ENCODE measurements around the gene ATP6V1A.

ATP6V1A gene

DNA sequence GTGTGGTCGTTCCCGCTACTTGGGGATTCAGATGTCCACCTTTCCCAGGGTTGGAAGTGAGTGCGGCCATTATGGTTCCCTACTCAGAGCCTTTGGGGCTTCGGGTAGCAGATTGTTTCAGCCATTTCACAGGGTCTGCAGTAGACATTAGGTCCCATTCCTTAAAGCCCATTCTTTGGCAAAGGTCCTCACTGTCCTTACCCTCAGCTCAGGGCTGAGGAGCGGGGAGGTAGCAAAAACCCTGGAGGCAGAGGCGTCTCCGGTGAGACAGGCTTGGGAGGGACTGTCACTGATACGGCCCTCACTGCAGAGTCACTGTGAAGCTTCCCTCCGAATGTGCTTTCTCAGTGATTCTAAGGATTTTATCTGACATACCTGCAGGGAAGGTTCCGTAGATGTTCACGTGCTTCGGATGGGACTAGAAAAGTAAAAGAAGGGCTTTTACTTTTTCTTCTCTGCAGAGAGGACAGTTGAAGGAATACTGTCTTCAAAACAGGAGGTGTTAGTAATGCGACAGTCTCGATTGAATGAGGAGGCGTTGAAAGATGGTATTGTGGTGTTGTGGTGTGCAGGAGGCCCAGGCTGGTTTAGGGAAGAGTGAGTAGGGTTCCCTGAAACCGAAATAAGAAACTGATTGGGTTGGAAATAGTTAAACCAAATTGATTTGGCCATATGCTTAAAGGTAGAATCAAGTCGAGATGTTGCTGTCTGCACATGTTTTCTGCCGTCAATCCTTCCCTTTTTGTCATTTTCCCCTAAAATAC lies 630 bp downstream of the ATP6V1A start:
- DNase-seq: peak; percentile 54

DNA sequence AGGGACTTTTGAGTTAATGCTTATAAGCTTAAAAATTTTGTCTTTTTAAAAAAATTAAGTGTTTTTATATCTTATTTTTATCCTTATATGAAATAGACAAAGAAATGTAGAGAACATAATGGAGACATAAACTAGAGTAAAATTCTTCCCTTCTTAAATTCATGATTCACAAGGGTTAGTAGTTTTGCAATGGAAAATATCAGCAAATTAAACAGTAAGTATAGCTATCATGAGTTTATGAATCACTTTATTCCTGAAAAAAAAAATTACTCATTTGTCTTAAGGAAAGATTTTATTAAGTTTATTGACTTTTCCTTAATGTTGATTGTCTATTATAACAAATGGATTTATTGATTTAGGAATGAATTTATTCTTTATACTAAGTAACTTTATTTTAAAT lies 4.3 kb downstream of the ATP6V1A start:
- DNase-seq: no peak

DNA sequence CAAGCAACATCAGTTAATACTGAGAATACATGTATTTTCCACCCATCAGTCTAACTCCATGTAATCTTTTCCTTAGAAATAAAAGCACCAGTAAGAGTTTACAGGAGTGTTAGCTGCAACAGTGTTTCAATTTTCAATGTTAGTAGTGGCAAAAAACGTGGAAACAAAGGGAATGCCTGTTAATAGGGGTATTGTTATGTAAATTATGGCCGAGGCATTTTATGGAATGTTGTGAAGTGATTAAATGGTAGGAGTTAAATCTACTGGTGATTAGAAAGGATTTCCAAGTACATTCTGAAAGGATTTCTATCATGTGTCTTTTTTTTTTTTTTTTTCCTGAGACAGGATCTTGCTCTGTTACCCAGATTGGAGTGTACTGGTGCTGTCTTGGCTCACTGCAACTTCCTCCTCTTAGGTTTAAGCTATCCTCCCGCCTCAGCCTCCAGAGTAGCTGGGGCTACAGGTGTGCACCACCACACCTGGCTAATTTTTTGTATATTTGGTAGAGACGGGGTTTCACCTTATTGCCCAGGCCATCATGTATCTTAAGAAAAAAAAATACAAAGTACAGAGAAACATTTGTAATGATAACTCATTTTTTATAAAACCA lies 6.6 kb downstream of the ATP6V1A start:
- no peak for DNase-seq

DNA sequence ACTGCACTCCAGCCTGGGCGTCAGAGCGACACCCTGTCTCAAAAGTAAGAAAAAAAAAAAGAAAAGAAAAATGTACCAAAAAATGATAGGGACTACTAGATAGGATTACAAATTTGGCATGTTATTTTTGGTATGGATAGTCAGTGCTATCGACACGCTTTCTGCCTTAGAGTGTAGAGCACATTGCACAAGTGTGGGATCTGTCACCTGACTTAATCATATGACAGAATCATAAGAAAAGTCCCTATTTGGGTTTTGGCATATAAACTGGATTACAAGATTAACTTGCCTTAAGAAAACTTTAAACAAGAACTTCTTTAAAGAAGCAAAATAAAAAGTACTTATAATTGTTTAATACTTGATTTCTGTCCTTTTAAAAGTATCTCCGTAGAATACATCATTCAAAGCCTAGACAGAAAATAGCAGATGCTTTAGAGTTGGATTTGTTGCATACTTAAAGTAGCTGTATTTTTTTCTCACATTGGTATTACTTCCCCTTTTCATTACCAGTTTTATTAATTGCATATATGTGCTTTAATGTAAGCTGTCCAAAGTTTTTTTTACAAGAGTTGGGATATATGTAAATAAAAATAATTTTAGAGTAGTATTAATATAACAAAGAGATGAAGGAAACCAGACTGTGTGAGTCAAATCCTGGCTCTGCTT lies 7.8 kb downstream of the ATP6V1A start:
- DNase-seq: no peak

DNA sequence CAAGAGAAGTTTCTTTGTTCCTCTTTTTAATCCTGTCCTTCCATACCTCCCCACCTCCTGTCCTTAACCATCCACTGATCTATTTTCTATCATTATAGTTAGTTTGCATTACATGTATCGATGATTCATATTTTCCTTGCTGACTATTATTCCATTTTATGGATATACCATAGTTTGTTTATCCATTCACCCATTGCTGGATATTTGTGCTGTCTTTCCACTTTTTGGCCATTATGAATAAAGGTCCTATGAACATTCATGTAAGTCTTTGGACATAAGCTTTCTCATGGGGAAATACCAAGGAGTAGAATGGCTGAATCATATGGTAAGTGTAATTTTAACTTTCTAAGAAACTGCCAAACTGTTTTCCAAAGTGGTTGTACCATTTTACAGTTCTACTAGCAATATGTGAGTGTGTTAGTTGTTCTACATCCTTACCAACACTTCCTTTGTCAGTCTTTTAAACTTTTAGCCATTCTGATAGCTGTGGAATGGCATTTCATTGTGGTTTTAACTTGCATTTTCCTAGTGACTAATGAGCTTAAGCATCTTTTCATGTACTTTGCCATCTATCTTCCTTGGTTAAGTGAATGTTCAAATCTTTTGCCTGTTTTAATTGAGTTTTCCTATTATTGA lies 11.7 kb downstream of the ATP6V1A start:
- DNase-seq: no peak

DNA sequence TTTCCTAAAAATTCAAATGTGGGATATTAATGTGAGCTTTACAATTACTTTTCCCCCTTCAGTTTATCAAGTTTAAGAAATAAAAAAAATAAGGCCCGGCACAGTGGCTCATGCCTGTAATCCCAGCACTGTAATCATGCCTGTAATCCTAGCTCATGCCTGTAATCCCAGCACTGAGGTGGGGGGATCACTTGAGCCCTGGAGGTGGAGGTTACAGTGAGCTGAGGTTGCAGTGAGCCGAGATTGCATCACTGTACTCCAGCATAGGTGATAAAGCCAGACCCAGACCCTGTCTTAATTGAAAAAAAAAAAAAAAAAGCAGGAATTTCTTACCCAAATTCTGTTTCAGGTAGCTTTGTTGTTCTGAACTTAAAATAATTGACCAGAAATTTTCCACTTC lies 17.9 kb downstream of the ATP6V1A start:
- no peak for DNase-seq

DNA sequence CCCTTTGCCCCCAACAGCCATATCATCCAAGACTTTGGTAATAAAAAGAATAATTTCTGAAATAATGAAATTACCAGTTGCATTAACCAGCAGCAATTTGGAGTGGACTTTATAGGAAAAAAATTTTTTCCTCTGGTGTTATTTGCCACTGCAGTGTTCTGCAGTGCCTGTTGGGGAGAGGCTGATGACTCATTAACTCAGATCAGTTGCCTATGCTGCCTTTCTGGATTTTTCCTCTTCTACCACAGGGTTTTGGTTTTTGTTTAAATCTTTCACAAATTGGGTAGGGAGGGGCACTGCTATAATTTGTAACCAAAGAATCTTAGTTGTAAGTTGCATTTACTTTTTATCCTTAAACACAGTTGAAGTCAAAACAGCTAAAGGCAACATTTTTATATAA lies 22.7 kb downstream of the ATP6V1A start:
- DNase-seq: peak; percentile 19

DNA sequence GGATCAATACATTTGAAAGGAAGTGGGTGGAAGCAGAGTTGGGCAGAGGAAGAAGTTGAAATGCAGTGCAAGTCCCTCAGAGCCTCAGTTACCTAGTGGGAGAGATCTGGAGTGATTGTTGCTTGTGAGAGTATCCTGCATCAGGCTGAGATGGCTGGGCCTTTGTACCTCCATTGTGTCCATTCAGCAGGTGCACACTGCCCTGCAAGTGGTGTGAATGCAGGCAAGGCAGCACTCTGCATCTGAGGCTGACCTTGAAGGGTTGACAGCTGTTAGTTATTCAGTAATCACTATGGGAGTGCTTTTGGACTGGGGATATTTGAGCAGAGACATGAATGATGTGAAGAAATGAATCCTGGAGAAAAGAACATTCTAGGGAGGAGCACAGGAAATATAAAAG lies 25.2 kb downstream of the ATP6V1A start:
- peak; percentile 3 for DNase-seq

DNA sequence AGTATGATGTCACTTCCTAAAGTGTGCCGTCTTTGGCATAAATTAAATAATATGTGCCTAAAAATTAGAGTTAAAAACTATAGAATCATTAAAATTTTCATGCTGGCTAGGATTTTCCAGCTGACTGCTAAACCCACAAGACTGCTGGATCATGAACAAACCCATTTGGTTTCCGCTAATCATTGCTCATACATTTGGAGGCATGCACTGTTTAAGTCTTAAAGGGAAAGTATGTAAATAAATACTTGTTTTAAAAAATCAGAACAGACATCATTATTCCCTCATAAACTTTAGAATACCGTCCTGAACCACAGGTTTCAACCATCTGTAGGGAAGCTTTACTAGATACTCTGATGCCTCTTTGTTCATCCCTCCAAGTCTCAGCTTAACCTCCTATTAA lies 26.5 kb downstream of the ATP6V1A start:
- no peak for DNase-seq

DNA sequence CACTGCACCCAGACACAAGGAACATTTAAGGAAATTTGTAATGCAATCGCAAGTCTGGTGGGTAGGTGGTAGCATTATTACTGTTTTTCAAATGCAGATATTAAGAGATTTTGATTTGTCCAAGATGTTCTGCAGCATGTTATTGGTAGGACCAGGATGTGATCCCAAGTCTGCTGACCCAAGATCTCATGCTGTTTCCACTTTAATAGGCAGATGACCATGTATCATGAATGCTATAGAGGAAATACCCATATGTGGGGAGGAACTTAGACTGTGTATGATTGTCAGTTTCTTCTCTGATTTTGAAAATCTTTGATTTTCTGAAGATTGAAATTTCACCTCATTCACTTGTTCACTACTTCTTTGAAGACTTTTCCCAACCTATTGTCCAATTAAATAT lies 28.7 kb downstream of the ATP6V1A start:
- DNase-seq: no peak

DNA sequence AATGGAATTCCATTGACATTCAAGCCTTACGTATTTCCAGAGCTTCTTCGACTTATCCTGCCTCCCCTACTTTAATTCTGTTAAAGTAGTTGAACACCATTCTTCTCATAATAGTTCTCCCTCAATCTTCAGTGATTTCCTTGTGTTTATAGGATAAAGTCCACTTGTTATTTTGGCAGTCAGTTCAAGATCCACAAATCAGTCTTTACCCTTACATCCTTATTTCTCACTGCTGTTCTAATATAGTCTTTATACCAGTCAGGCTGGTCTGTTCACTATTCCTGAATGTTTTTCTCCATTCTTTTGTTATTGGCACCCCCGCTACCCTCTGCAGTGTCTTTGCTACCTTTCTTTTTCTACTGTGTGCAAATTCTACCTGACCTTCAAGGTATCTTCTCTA lies 29.7 kb downstream of the ATP6V1A start:
- DNase-seq: no peak

DNA sequence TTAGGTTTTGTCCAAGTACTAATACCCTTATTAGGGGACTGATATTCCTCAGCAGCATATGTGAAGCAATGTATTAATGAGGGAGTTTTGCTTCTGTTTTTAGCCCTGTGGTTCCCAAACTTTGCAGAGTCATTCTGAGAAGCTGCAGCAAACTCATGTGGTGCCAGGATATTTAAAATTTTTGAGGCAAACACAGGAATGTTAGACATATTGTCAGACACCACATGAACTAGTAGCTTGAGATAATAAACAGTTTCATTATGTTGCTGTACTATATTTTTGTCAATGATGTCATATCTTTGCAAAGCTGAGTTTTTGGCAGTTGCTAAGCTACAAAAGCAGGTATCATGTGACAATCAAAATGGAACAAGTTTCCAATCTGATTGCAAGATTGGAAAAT lies 36.6 kb downstream of the ATP6V1A start:
- DNase-seq: peak; percentile 7

DNA sequence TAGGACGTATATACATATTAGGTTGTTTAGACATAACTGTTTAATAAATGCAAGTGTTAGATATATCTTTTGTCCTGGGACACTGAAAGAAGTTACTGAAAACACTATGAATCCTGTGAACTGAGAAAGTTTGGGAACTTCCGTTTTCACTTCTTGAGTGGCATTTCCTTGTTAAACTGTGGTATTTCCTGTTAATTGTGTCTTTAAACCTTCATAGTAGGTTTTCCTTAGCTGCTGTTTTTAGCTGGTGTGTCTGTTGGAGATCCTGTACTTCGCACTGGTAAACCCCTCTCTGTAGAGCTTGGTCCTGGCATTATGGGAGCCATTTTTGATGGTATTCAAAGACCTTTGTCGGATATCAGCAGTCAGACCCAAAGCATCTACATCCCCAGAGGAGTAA lies 37.1 kb downstream of the ATP6V1A start:
- no peak for DNase-seq

DNA sequence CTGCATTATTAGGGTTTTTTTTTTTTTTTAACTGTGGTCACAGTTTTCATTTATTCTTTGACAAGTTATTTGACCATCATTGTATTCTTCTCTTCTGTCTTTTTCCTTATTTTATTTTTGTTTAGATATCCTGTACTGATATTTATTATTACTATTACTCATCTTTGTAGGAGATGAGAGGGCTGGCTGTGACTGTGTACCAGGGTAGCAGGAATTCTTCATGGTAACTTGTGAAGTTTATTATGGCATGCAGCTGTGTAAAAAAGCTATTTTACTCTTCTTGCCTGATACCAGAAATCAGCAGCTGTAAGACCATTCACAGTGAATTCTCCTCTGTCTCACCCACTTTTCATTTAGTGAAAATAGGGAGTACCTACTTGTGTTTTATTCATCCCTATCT lies 44.5 kb downstream of the ATP6V1A start:
- DNase-seq: no peak

DNA sequence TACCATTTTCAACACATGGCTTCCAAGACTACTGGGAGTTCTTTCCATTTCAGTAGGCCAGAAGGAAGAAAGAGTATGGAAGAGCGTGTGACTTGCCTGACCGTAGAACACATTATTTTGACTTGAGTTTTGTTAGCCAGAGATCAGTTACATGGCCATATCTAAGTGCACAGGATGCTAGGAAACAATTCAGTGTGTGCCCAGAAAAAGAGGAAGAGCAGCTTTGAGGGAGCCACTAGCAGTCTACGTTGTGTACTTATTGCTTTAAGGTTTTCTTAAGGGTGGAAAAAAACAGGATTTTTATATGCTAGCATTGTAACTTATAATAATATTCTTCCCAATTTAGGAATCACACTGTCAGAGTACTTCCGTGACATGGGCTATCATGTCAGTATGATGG lies 47.7 kb downstream of the ATP6V1A start:
- DNase-seq: no peak

DNA sequence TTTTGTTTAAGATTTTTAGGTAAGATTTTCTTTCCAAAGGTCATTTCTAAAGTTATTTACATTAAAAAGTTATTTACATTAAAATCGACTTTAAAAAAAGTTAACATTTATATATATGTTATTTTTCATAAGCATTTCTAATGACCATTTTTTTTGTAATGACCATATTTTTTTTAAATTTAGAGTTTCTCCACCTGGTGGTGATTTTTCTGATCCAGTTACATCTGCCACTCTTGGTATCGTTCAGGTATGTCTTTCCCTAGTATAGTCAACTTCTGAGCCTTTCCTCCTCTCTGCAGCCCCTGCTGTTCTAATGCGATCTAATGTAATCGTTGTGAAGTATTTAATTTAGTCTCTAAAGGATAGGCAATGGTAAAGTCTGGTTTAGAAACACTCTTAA lies 48.9 kb downstream of the ATP6V1A start:
- DNase-seq: no peak

DNA sequence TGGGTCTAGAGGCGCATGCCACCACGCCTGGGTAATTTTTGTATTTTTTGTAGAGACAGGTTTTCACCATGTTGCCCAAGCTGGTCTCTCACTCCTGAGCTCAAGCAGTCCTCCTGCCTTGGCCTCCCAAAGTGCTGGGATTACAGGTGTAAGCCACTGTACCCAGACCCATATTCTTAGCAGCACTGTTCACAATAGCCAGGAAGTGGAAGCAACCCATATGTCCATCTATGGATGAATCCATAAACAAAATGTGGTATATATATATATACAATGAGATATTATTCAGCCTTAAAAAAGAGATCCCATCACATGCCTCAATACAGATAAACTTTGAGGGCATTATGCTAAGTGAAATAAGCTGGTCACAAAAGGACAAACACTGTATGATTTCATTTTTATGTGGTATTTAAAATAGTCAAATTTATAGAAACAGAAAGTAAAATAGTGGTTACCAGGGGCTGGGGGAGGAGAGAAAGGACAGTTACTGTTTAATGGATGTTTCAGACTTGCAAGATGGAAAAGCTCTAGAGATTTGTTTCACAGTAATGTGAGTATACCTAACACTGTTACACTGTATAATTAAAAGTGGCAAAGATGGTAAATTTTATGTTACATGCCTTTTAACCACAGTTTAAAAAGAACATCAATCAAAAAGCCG lies 56.1 kb downstream of the ATP6V1A start:
- no peak for DNase-seq

DNA sequence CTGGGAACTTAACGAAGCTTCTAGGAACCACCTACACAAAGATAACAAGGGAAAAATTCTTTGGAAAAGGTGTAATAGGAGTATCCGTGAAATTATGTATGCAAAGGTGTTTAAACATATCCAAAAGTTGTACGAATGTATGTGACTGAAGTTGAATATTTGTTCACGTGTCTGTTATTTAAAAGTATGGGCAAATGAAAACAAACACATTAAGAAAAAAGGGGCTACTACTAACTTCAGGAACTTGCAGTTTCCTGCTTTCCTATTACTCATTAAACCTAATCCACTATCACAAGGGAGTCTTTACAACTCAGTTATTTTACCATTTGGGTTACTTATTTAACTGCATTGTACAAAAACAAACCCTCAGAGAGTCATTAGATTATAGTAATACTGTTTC lies 57.8 kb downstream of the ATP6V1A start:
- no peak for DNase-seq

DNA sequence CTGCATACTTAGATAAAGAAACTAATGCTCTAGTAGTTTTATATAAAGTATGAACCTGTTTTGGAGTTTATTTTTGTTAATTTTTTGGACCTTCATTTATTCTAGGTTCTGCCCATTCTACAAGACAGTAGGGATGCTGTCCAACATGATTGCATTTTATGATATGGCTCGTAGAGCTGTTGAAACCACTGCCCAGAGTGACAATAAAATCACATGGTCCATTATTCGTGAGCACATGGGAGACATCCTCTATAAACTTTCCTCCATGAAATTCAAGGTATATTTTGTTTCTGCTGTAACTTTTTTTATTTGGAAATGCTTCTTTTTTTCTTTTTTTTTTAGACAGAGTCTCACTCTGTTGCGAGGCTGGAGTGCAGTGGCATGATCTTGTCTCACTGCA lies 58.4 kb downstream of the ATP6V1A start:
- no peak for DNase-seq

DNA sequence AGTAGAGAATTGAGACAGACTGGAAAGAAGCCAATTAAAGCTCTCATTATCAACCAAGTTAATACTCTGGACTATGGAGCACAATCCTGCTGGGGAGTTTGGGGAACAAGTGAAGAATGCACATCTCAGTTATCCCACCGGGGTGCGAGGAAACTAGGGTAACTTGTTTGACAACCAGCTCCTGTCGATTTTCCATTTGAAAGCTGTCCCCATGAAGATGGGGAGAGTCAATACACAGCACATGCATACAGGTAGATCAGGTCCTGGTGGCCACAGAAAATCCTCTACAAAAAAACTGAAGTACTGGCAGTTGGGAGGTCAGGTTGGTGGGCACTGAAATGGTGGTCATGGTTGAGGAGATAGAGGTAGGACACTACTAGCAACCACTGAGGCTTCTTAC lies 66.0 kb downstream of the ATP6V1A start:
- no peak for DNase-seq

DNA sequence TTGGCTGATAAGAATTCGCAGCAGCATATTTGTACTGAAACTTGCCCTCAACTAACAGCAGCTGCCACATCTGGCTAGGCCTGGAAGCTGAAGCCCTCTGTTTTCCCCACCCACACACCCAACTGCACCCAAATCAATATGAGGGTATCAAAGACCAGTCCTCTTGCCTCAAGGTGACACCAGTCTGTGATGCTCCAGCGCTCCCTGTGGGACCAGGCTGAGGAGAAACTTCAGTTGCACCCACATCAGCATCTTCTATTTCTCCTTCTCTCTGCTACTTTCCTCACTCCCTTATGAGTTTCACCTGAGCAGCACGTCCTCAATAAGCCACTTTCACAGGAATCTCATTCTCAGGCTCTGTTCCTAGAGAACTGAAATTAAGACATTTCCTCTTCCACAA lies 73.0 kb downstream of the ATP6V1A start:
- no peak for DNase-seq

DNA sequence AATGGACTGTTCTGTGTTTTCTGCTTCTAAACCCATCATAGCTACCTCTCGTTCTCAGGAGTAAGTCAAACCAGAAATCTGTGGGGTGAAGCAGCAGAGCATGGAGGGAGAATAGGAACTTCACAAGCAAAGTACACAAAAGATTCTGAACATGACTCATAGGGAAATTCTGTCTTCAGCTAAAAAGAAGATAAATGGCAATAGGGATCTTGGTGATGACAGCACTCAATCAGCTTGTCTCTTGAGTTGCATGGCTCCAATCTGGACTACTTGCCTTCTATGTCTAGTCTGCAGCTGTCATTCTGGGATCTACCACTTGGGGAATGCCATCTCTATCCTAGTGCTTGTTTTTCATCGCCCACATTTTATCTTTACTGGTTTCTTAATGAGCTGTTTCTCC lies 78.3 kb downstream of the ATP6V1A start:
- DNase-seq: peak; percentile 43

DNA sequence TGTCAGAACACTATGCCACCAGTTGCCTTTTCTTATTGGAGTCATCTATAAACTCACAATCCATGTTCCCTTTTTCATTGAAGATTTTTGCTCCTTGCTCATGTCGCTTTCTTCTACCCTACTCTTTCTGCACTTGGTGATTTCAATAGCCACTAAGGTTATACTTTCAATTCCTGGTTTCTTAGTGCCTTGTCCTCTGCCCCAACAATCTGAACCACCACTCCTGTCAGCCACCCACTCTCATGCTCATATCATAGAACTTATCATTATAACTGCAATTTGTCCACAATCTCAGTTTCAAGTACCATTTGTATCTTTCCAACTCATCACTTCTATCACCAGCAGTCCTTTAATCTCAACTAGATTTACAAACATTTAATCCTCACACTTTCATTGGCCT lies 81.8 kb downstream of the ATP6V1A start:
- DNase-seq: no peak

All from DMS53 (cell line).